DMS79 treated with DMSO at 0.1 percent for 48 hours (cell line): ENCODE results near the gene APP.

ENCODE experiments used
- DNase-seq: peaks from one replicate; lab custom pipeline; 2025; lab: John Stamatoyannopoulos, UW

Gene APP

GRCh38 chr21:26127073-26127814 is 43.3 kb downstream of the APP start:
- DNase-seq, result no peak

- no peak for DNase-seq
Measured at GRCh38 chr21:26126168-26126553, 44.4 kb downstream of the APP start.

- no peak for DNase-seq
Measured at GRCh38 chr21:26125433-26126167, 45.0 kb downstream of the APP start.

- DNase-seq, result no peak
Measured at GRCh38 chr21:26124896-26125295, 45.7 kb downstream of the APP start.

GRCh38 chr21:26124421-26124833 is 46.1 kb downstream of the APP start:
- no peak for DNase-seq

- no peak for DNase-seq
Measured at GRCh38 chr21:26123012-26123411, 47.6 kb downstream of the APP start.

- DNase-seq, result no peak
Measured at GRCh38 chr21:26120828-26121227, 49.7 kb downstream of the APP start.

- DNase-seq, result no peak
Measured at GRCh38 chr21:26119906-26120305, 50.7 kb downstream of the APP start.

- DNase-seq, result no peak
Measured at GRCh38 chr21:26118938-26119540, 51.5 kb downstream of the APP start.

GRCh38 chr21:26117972-26118367 is 52.6 kb downstream of the APP start:
- no peak for DNase-seq

GRCh38 chr21:26117324-26117971 is 53.1 kb downstream of the APP start:
- no peak for DNase-seq

GRCh38 chr21:26116456-26117011 is 54.0 kb downstream of the APP start:
- no peak for DNase-seq

GRCh38 chr21:26115899-26116298 is 54.7 kb downstream of the APP start:
- DNase-seq, result peak; percentile 44

- DNase-seq, result peak; percentile 80
Measured at GRCh38 chr21:26115305-26115704, 55.3 kb downstream of the APP start.

- DNase-seq, result no peak
Measured at GRCh38 chr21:26112975-26113374, 57.6 kb downstream of the APP start.

GRCh38 chr21:26112127-26112742 is 58.3 kb downstream of the APP start:
- DNase-seq, result no peak

- no peak for DNase-seq
Measured at GRCh38 chr21:26110715-26111114, 59.9 kb downstream of the APP start.

- no peak for DNase-seq
Measured at GRCh38 chr21:26107429-26107828, 63.1 kb downstream of the APP start.

- no peak for DNase-seq
Measured at GRCh38 chr21:26106562-26106961, 64.0 kb downstream of the APP start.

- no peak for DNase-seq
Measured at GRCh38 chr21:26105819-26106218, 64.8 kb downstream of the APP start.

GRCh38 chr21:26100573-26100972 is 70.0 kb downstream of the APP start:
- DNase-seq, result no peak
